Measurements from ENCODE around the gene UBE2R2. TPM values are rescaled to one million over a fixed set of nuclear protein-coding genes. Genes with fewer than 3 reads are reported as not detected.

Gene UBE2R2
- total and polyA plus RNA-seq, 4 donors = 18.1 to 35.4 (median 26.6) TPM

DNA sequence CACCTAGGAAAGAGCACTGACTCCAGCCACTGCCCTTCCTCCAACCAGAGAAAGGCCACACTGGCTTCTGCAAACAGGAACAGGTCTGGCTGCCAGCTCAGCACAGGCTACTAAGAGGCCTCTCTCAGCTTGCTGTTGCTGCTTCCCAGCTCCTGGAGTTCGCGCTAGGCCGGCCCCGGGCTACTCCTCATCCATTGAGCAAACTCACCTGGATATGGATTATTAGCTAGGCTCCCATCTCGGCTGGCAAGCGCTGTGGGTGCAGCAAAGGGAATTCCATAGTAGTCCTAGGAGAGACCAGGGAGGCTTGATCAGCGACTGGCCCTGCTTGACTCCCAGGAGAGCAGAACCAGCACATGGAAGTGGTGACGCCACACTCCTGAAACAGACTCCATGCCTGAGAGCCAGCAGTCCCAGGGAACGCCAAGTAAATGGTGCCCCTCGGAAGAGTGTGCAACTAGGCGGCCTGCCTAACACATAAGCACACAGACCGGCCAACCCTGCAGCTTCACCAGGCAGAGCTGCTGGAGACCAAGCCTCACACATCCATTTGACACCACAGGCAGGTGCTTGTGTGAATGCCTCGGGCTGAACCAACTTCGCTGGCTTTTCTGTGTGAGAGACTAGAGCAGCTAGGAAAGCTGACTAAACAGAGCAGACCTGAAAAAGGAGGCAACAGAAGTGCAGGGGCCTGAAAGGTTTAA is 107.2 kb downstream of the UBE2R2 start:
- Histone ChIP-seq H3K4me3 (ENCODE audit: low read length in 2 of 2) (no peak overlapping the region), H3K9me3 (ENCODE audit: control insufficient read depth, low read length) (no peaks in the 10 kb centered on the region), H3K4me1 (ENCODE audit: control insufficient read depth in 1 of 2, insufficient read depth in 2 of 2, low read length in 2 of 2) (no peaks in the 10 kb centered on the region), H3K27me3 (ENCODE audit: control insufficient read depth in 1 of 2, insufficient read depth in 2 of 2, low read length in 1 of 2) (no peaks in the 10 kb centered on the region), H3K36me3 (ENCODE audit: control insufficient read depth in 1 of 2, insufficient read depth in 2 of 2, low read length in 1 of 2) (peaks cover 0 to 6% of the 10 kb centered on the region in 2 donors), H3K27ac (ENCODE audit: low read depth in 1 of 2, low read length in 2 of 2) (peak overlapping the region in 1 of 2 donors; percentile 20)
- intact Hi-C loops (cut with DNase I) = loop anchor here in 1 of 2 donors (10.0 kb wide), 3 partner anchors 101 to 151 kb away; partner anchors contain the start of gene UBE2R2
- DNase-seq (peak in 1 of 2 donors; percentile 75), ATAC-seq (ENCODE audit: low FRiP score) (no peak)
- WGBS, 2 donors = 48 to 56% methylated on average over 14 of the region's 14 CpGs

DNA sequence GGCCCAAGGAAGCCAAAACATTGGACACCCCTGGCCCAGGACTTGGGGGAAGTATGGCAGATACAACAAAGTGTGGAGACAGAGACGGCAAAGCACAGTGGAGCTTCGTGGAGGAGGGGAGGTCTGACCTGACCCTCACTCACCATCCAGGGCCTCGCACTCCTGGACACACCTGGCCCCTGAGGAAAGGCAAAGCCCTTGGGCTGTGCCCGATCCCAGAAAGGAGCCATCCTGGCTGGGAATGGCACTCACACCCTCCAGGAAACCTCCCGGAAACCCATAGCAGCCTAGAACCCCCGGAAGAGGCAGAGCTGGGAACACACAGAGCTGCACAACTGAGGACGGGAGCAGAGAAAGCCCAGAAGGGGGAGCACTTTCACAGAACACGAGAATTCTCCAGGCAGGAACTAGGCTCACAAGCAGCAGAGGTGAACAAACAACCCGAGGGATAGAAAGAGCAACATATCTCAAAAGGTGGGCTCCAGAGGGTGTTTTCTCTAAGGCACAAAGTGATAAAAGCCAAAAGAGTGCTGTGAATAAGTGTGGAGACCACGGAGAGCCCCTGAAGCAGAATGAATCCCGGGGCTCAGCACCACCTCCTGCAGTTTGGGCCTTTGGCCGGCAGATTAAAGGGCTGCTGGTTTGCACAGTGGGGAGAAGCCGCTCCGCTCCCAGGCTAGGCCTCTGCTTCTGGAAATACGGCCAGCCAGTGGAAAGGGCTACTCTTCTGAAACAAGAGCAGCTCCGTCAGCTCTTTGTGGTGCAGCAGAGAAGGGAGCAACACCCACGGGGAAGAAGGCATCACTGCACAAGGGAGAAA is 108.2 kb downstream of the UBE2R2 start:
- Histone ChIP-seq H3K27ac (ENCODE audit: low read depth in 1 of 2, low read length in 2 of 2) (peak overlapping the region in 1 of 2 donors; percentile 27), H3K4me3 (ENCODE audit: low read length in 2 of 2) (no peak overlapping the region), H3K4me1 (ENCODE audit: control insufficient read depth in 1 of 2, insufficient read depth in 2 of 2, low read length in 2 of 2) (no peaks in the 10 kb centered on the region), H3K36me3 (ENCODE audit: control insufficient read depth in 1 of 2, insufficient read depth in 2 of 2, low read length in 1 of 2) (peaks cover 0 to 6% of the 10 kb centered on the region in 2 donors), H3K9me3 (ENCODE audit: control insufficient read depth, low read length) (no peaks in the 10 kb centered on the region), H3K27me3 (ENCODE audit: control insufficient read depth in 1 of 2, insufficient read depth in 2 of 2, low read length in 1 of 2) (no peaks in the 10 kb centered on the region)
- peak in 1 of 2 donors; percentile 68 for DNase-seq
- peak; percentile 70 for ATAC-seq (ENCODE audit: low FRiP score)
- intact Hi-C loops (cut with DNase I) = loop anchor here in 1 of 2 donors (10.0 kb wide), 3 partner anchors 100 to 150 kb away; partner anchors contain the start of gene UBE2R2
- WGBS, 2 donors = 50 to 53% methylated on average over 17 of the region's 17 CpGs

DNA sequence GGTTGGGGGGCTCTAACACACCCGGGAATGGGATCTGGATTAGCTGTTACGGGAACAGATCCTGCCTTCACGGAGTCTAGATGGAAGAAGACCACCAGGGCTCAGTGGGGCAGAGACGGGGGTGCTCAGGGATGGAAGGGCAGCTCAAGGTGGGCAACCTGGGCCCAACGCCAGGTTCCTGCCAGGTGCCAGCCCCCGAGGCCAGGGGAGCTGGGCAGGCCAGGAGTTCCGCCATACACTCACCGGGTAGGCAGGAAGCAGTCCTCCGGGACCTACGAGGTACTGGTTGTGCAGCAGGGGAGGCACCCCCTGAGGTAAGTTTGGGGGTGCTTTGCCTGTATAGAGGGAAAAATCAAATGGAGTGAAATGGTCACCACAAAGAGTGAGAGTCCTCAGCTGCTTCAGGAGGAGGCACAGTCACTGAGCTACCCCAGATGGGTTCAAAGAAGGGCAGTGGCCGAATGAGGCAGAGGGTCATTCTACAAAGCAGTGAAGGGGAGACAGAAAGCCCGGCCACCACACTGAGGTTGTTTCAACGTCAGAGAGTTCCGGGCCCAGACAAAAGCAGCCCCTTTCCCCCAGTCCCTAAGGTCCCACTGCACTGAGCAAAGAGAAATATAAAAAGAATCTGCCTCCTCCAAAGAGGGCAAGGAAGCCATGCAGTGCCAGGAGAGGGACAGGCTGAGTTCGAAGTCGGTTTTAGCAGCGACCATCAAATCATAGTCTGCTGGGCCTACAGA is 110.0 kb downstream of the UBE2R2 start:
- 88% methylated on average over 17 of the region's 17 CpGs for WGBS, 2 donors
- peaks cover 0 to 7% of the 10 kb centered on the region in 2 donors for H3K36me3 ChIP-seq (ENCODE audit: control insufficient read depth in 1 of 2, insufficient read depth in 2 of 2, low read length in 1 of 2)
- intact Hi-C loops (cut with DNase I) = loop anchor here in 1 of 2 donors (10.0 kb wide), 3 partner anchors 98 to 148 kb away; partner anchors contain the start of gene UBE2R2

DNA sequence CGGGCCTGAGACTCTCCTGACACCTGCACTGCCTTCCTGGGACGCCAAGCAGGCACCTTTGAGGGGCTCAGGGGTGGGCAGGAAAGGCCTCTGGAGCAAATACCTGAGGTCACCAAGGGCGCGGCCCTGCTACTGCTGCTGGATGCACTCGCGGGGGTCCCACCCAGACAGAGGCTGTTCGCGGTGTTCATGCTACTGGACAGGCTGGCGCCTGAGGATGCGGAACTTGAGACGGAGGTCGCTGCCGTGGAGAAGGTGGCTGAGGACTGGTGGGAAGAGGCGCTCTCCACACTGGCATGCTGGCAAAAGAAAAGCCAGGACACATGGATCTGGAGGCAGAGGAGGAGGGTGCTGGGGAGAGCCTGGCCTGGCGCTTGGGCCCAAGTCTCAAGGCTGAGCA is 110.7 kb downstream of the UBE2R2 start:
- Histone ChIP-seq H3K36me3 (ENCODE audit: control insufficient read depth in 1 of 2, insufficient read depth in 2 of 2, low read length in 1 of 2) (peaks cover 0 to 10% of the 10 kb centered on the region in 2 donors), H3K27ac (ENCODE audit: low read depth in 1 of 2, low read length in 2 of 2) (no peak overlapping the region), H3K9me3 (ENCODE audit: control insufficient read depth, low read length) (no peaks in the 10 kb centered on the region), H3K4me1 (ENCODE audit: control insufficient read depth in 1 of 2, insufficient read depth in 2 of 2, low read length in 2 of 2) (no peaks in the 10 kb centered on the region), H3K27me3 (ENCODE audit: control insufficient read depth in 1 of 2, insufficient read depth in 2 of 2, low read length in 1 of 2) (no peaks in the 10 kb centered on the region), H3K4me3 (ENCODE audit: low read length in 2 of 2) (no peak overlapping the region)
- 93 to 95% methylated on average over 15 of the region's 15 CpGs for WGBS, 2 donors
- DNase-seq (peak in 1 of 2 donors; percentile 77), ATAC-seq (ENCODE audit: low FRiP score) (no peak)
- intact Hi-C loops (cut with DNase I) = loop anchor here in 1 of 2 donors (10.0 kb wide), 3 partner anchors 97 to 147 kb away; partner anchors contain the start of gene UBE2R2

More for the DNA sequence above, 110.0 kb downstream of the UBE2R2 start:
- DNase-seq (peak in 1 of 2 donors; percentile 39), ATAC-seq (ENCODE audit: low FRiP score) (no peak)
- Histone ChIP-seq H3K4me3 (ENCODE audit: low read length in 2 of 2) (no peak overlapping the region), H3K4me1 (ENCODE audit: control insufficient read depth in 1 of 2, insufficient read depth in 2 of 2, low read length in 2 of 2) (no peaks in the 10 kb centered on the region), H3K27ac (ENCODE audit: low read depth in 1 of 2, low read length in 2 of 2) (no peak overlapping the region), H3K9me3 (ENCODE audit: control insufficient read depth, low read length) (no peaks in the 10 kb centered on the region), H3K27me3 (ENCODE audit: control insufficient read depth in 1 of 2, insufficient read depth in 2 of 2, low read length in 1 of 2) (no peaks in the 10 kb centered on the region)

DNA sequence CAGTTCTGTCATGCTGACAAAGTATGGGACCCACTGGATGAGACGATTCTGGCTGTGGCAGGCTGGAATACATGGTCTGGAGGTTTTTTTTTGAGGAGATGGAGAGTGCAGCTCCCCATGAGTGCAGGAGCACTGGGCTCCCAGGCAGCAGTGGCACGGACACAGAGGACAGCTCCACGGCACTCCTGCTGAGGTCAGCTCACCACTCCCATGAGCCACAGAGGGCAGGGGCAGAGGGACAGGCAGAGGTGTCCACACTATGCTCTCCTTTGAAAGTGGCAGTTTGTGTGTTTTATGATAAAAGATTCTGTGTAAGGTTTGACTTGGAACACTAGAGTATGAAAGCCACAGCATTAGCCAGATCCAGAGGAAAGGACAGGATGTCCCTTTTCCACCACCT is 114.4 kb downstream of the UBE2R2 start:
- H3K9me3 ChIP-seq (ENCODE audit: control insufficient read depth, low read length) = no peaks in the 10 kb centered on the region
- ATAC-seq (ENCODE audit: low FRiP score) (no peak), DNase-seq (no peak)
- WGBS, 2 donors = 62 to 76% methylated on average over 3 of the region's 3 CpGs
- H3K27ac ChIP-seq (ENCODE audit: low read depth in 1 of 2, low read length in 2 of 2) = no peak overlapping the region
- intact Hi-C loops (cut with DNase I) = no loop called here
- H3K4me1 ChIP-seq (ENCODE audit: control insufficient read depth in 1 of 2, insufficient read depth in 2 of 2, low read length in 2 of 2) = no peaks in the 10 kb centered on the region
- H3K4me3 ChIP-seq (ENCODE audit: low read length in 2 of 2) = no peak overlapping the region
- peaks cover 2 to 9% of the 10 kb centered on the region in 2 donors for H3K36me3 ChIP-seq (ENCODE audit: control insufficient read depth in 1 of 2, insufficient read depth in 2 of 2, low read length in 1 of 2)
- no peaks in the 10 kb centered on the region for H3K27me3 ChIP-seq (ENCODE audit: control insufficient read depth in 1 of 2, insufficient read depth in 2 of 2, low read length in 1 of 2)

DNA sequence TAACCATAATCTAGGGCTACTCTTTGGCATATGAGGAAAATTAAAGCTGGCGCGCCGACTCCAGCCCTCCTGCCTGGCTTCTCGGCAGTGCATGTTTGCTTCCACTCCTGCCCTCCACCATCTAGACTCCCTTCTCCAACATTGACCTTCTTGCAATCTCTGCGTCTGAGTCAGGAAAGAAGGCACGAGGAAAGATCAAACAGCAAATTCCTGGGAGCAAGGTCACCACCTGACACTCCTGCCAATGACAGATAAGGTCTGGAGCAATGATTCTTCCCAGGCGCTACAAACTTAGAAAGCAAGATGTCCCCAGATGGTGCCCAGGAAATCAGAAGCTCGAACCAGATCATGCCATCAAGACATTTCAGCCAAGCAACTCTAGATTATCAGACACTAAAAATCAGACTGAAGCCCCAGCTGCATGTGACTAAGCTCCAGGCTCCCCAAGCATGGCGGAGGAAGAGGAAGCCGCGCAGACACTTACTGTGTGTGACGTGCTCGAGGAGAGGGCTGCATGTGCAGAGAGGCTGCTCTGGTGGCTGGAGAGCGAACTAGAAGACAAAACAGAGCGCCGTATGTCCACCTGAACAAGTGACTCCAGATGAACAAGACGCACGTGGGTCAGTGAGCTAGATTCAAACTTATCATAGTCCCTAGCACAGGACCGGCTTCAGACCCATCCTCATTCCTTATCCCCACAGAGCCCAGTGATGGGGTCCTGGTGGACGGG is 115.3 kb downstream of the UBE2R2 start:
- Histone ChIP-seq H3K4me1 (ENCODE audit: control insufficient read depth in 1 of 2, insufficient read depth in 2 of 2, low read length in 2 of 2) (no peaks in the 10 kb centered on the region), H3K36me3 (ENCODE audit: control insufficient read depth in 1 of 2, insufficient read depth in 2 of 2, low read length in 1 of 2) (peaks cover 2 to 9% of the 10 kb centered on the region in 2 donors), H3K9me3 (ENCODE audit: control insufficient read depth, low read length) (no peaks in the 10 kb centered on the region), H3K27ac (ENCODE audit: low read depth in 1 of 2, low read length in 2 of 2) (no peak overlapping the region), H3K27me3 (ENCODE audit: control insufficient read depth in 1 of 2, insufficient read depth in 2 of 2, low read length in 1 of 2) (no peaks in the 10 kb centered on the region), H3K4me3 (ENCODE audit: low read length in 2 of 2) (no peak overlapping the region)
- intact Hi-C loops (cut with DNase I) = no loop called here
- WGBS, 2 donors = 87 to 90% methylated on average over 20 of the region's 20 CpGs
- no peak for DNase-seq
- ATAC-seq (ENCODE audit: low FRiP score) = no peak

DNA sequence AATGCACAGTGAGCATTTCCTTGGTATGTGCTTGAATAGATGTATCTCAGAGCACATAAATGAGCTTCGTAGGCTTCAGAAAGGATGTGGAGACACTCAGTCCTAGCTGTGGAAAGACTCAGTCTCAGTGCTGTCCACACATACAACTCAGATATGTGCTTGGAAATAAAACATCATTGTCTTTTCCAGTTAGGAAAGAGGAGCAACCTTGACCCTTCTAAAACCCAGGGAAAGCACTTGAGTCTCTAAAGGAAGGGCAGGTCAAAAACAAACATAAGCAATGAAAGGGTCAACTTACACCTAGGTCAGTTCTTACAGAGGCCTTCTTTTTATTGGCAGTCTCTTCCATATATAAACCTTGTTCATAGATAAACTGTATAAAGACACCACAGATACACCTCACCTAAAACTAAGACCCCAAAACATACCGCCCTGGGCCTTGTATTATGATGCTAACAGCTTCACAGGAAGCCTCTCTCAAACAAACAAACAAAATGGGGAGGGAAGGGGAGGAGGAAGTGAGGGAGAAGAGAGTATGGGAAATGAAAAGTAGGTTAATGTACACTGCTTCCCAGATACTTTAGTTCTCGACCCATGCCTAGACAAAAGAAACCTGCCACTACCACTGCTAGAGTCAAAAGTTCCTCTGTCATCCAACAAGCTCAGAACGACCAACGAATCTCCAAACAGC is 117.4 kb downstream of the UBE2R2 start:
- H3K9me3 ChIP-seq (ENCODE audit: control insufficient read depth, low read length) = no peaks in the 10 kb centered on the region
- H3K36me3 ChIP-seq (ENCODE audit: control insufficient read depth in 1 of 2, insufficient read depth in 2 of 2, low read length in 1 of 2) = peaks cover 2 to 7% of the 10 kb centered on the region in 2 donors
- intact Hi-C loops (cut with DNase I) = no loop called here
- DNase-seq (no peak), ATAC-seq (ENCODE audit: low FRiP score) (no peak)
- H3K27ac ChIP-seq (ENCODE audit: low read depth in 1 of 2, low read length in 2 of 2) = no peak overlapping the region
- WGBS, 2 donors = 81% methylated on average over 5 of the region's 5 CpGs
- H3K27me3 ChIP-seq (ENCODE audit: control insufficient read depth in 1 of 2, insufficient read depth in 2 of 2, low read length in 1 of 2) = no peaks in the 10 kb centered on the region
- no peak overlapping the region for H3K4me3 ChIP-seq (ENCODE audit: low read length in 2 of 2)
- H3K4me1 ChIP-seq (ENCODE audit: control insufficient read depth in 1 of 2, insufficient read depth in 2 of 2, low read length in 2 of 2) = no peaks in the 10 kb centered on the region

Measured in aorta (tissue), 5 donors.